Thyroid gland (tissue), 4 donors: ENCODE results near the gene NLRP5.

ENCODE experiments used
- CTCF ChIP-seq, 6 experiments: fragments of 200-600 bp in 3 of 6; fragments of 450-650 bp in 3 of 6; sonication (generic) in 3 of 6; IDR thresholded peaks; one replicate each; pipeline ENCODE4 v1.5.1; 2016 to 2019; ENCODE audit warnings: antibody characterized with exemption in 6 of 6, mild to moderate bottlenecking in 2 of 6, inconsistent platforms in 1 of 6, moderate library complexity in 1 of 6
- POLR2A ChIP-seq, 2 donors: fragments of 450-650 bp; IDR thresholded peaks; one replicate each; pipeline ENCODE4 v1.6.1; 2017; ENCODE audit warnings: antibody characterized with exemption in 2 of 2, mild to moderate bottlenecking in 2 of 2, moderate library complexity in 1 of 2

GRCh38 chr19:55985254-55985653 is 1.3 kb upstream of the NLRP5 start:
- TF ChIP-seq CTCF (IDR thresholded peaks at IDR 0.05), result no peak
- no peak for TF ChIP-seq POLR2A (IDR thresholded peaks at IDR 0.05)
